Measurements from ENCODE around the gene GABARAPL2.

The GABARAPL2 gene

GRCh38 chr16:75566040-75566757, at the start of gene GABARAPL2:
Gene GABARAPL2, plus strand, starts transcription at chr16:75566379. Its CDS starts 108 bp downstream, at chr16:75566487.
- DNase-seq (ENCODE audit: insufficient read length, low spot score) (no peak), FAIRE-seq (no peak)
- no peak for TF ChIP-seq CTCF (IDR thresholded peaks at IDR 0.05; ENCODE audit: insufficient read depth, missing control alignments)

DNA sequence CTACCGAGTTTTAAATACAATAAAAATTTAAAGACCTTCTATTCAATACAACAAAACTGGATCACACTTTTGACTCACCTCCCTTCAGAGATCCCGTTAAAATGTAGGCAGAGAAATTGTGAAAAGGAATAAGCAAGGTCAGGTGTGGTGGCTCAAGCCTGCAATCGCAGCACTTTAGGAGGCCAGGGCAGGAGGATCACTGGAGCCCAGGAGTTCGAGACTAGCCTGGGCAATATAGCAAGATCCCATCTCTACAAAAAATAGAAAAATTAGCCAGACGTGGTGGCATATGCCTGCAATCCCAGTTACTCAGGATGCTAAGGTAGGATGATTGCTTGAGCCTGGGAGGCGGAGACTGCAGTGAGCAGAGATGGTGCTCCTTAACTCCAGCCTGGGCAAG, 47.0 kb upstream of the GABARAPL2 start:
- no peak for FAIRE-seq
- no peak for TF ChIP-seq CTCF (IDR thresholded peaks at IDR 0.05; ENCODE audit: insufficient read depth, missing control alignments)
- DNase-seq (ENCODE audit: insufficient read length, low spot score) = no peak

GRCh38 chr16:75526032-75526790, 40.0 kb upstream of the GABARAPL2 start:
- DNase-seq (ENCODE audit: insufficient read length, low spot score) (no peak), FAIRE-seq (no peak)
- TF ChIP-seq CTCF (IDR thresholded peaks at IDR 0.05; ENCODE audit: insufficient read depth, missing control alignments) = no peak

GRCh38 chr16:75527825-75528299, 38.3 kb upstream of the GABARAPL2 start:
- no peak for DNase-seq (ENCODE audit: insufficient read length, low spot score)
- TF ChIP-seq CTCF (IDR thresholded peaks at IDR 0.05; ENCODE audit: insufficient read depth, missing control alignments) = no peak
- FAIRE-seq = no peak

GRCh38 chr16:75529056-75529905, 36.9 kb upstream of the GABARAPL2 start:
- FAIRE-seq = no peak
- TF ChIP-seq CTCF (IDR thresholded peaks at IDR 0.05; ENCODE audit: insufficient read depth, missing control alignments) = no peak

GRCh38 chr16:75529959-75530358, 36.2 kb upstream of the GABARAPL2 start:
- no peak for TF ChIP-seq CTCF (IDR thresholded peaks at IDR 0.05; ENCODE audit: insufficient read depth, missing control alignments)
- FAIRE-seq (no peak), DNase-seq (ENCODE audit: insufficient read length, low spot score) (no peak)

More at GRCh38 chr16:75529056-75529905, 36.9 kb upstream of the GABARAPL2 start:
- no peak for DNase-seq (ENCODE audit: insufficient read length, low spot score)
